Ishikawa (cell line): ENCODE results near the gene SLC6A3.

ENCODE experiments used
- CEBPB ChIP-seq: IDR thresholded peaks from 2 replicates; pipeline ENCODE4 v1.6.1; 2012
- CREB1 ChIP-seq: IDR thresholded peaks from 2 replicates; pipeline ENCODE4 v1.6.1; 2012; ENCODE audit warnings: low read depth
- EGR1 ChIP-seq: IDR thresholded peaks from 2 replicates; pipeline ENCODE4 v1.6.1; 2012
- EP300 ChIP-seq: IDR thresholded peaks from 2 replicates; pipeline ENCODE4 v1.6.1; 2012; ENCODE audit warnings: borderline replicate concordance
- FOXM1 ChIP-seq: IDR thresholded peaks from 2 replicates; pipeline ENCODE4 v1.6.1; 2012; ENCODE audit warnings: low read depth, borderline replicate concordance
- MAX ChIP-seq: IDR thresholded peaks from 2 replicates; pipeline ENCODE4 v1.6.1; 2012
- NFIC ChIP-seq: IDR thresholded peaks from 2 replicates; pipeline ENCODE4 v1.6.1; 2012
- RAD21 ChIP-seq: IDR thresholded peaks from 2 replicates; pipeline ENCODE4 v1.6.1; 2012; ENCODE audit warnings: low read depth
- REST ChIP-seq: IDR thresholded peaks from 2 replicates; pipeline ENCODE4 v1.6.1; 2012; ENCODE audit warnings: low read depth, mild to moderate bottlenecking
- TAF1 ChIP-seq: IDR thresholded peaks from 2 replicates; pipeline ENCODE4 v1.6.1; 2012; ENCODE audit warnings: low read depth, mild to moderate bottlenecking
- TCF12 ChIP-seq: IDR thresholded peaks from 2 replicates; pipeline ENCODE4 v1.6.1; 2012; ENCODE audit warnings: low read depth
- TEAD4 ChIP-seq: IDR thresholded peaks from 2 replicates; pipeline ENCODE4 v1.6.1; 2012
- USF1 ChIP-seq: IDR thresholded peaks from 2 replicates; pipeline ENCODE4 v1.6.1; 2012
- YY1 ChIP-seq: IDR thresholded peaks from 2 replicates; pipeline ENCODE4 v1.6.1; 2012; ENCODE audit warnings: low read depth
- ZBTB7A ChIP-seq: IDR thresholded peaks from 2 replicates; pipeline ENCODE4 v1.6.1; 2012; ENCODE audit warnings: low read depth

SLC6A3 gene

GRCh38 chr5:1489754-1490153, 44.5 kb upstream of the SLC6A3 start:
- no peak for TF ChIP-seq REST
- no peak for TF ChIP-seq TAF1

GRCh38 chr5:1488882-1489680, 43.8 kb upstream of the SLC6A3 start:
- TF ChIP-seq USF1: no peak
- TF ChIP-seq FOXM1: no peak
- no peak for TF ChIP-seq CREB1
- TF ChIP-seq EP300: no peak
- no peak for TF ChIP-seq CEBPB
- no peak for TF ChIP-seq EGR1
- no peak for TF ChIP-seq NFIC
- no peak for TF ChIP-seq TCF12
- TF ChIP-seq REST: no peak
- TF ChIP-seq YY1: no peak
- no peak for TF ChIP-seq RAD21
- TF ChIP-seq TAF1: no peak

- TF ChIP-seq MAX (no peak), CREB1 (no peak), USF1 (no peak), TCF12 (no peak), TEAD4 (no peak), RAD21 (no peak), ZBTB7A (no peak), FOXM1 (no peak), TAF1 (no peak), EP300 (no peak), REST (no peak), NFIC (no peak), YY1 (no peak), EGR1 (no peak), CEBPB (no peak)
Measured at GRCh38 chr5:1487079-1487764, 42.0 kb upstream of the SLC6A3 start.

GRCh38 chr5:1486271-1486670, 41.0 kb upstream of the SLC6A3 start:
- TF ChIP-seq ZBTB7A (no peak), NFIC (no peak), CEBPB (no peak), TCF12 (no peak), MAX (no peak), REST (no peak), USF1 (no peak), FOXM1 (no peak), CREB1 (no peak), TEAD4 (no peak), YY1 (no peak)
